RWPE1 (cell line): Measurements from ENCODE around the gene TBCD.
"Not testable (repeated sequence)": the region's sequence is repeated elsewhere in the genome, so short reads cannot be mapped to it uniquely, and the experiment has no call there.

ENCODE experiments used
- CTCF ChIA-PET: fragments of 350-600 bp; sonication (Branson Sonifier 250); formaldehyde crosslinking; extraction: SDS; loops from one replicate; lab custom pipeline; 2021; lab: Yijun Ruan, JAX
- POLR2A ChIA-PET: fragments of 400-600 bp; formaldehyde crosslinking; extraction: SDS; loops from one replicate; lab custom pipeline; 2020; ENCODE audit warnings: antibody characterized with exemption; ENCODE audit not compliant: low non-redundant PET; lab: Yijun Ruan, JAX
- DNase-seq: peaks from one replicate; pipeline ENCODE4 v3.0.0; 2012; ENCODE audit warnings: low spot score
- H3K27ac ChIP-seq: fragments of 450-650 bp; 2 replicates; pipeline ENCODE4 v1.5.1; 2017
- CTCF ChIP-seq: fragments of 450-650 bp; conservative IDR thresholded peaks from 2 replicates; pipeline ENCODE4 v1.5.1; 2017; ENCODE audit warnings: low read depth, mild to moderate bottlenecking

The TBCD gene

GRCh38 chr17:82782657-82783207 is 30.9 kb downstream of the TBCD start:
- POLR2A ChIA-PET, result no interaction called here
- TF ChIP-seq CTCF, result no peak
- no peak for DNase-seq
- CTCF ChIA-PET, result interaction anchor here (0.6 to 0.9 kb wide), 5 partner anchors 28 to 131 kb away, joined by 3 read pairs; no protein-coding TSS in a partner anchor
- H3K27ac ChIP-seq, result peak overlapping the region; percentile 43; the same call in 1 of the 2 replicates

GRCh38 chr17:82783498-82783897 is 31.6 kb downstream of the TBCD start:
- no peak for TF ChIP-seq CTCF
- POLR2A ChIA-PET, result no interaction called here
- peak overlapping the region; percentile 43; the same call in 1 of the 2 replicates for H3K27ac ChIP-seq
- CTCF ChIA-PET, result interaction anchor here (0.6 kb wide), 2 partner anchors 130 to 293 kb away, joined by 3 read pairs; no protein-coding TSS in a partner anchor
- no peak for DNase-seq

GRCh38 chr17:82785581-82785980 is 33.7 kb downstream of the TBCD start:
- CTCF ChIA-PET, result interaction anchor here (2.3 kb wide), 1 partner anchor 90 kb away, joined by 11 read pairs; no protein-coding TSS in a partner anchor
- H3K27ac ChIP-seq, result peak overlapping the region; percentile 91; the same call in 1 of the 2 replicates
- DNase-seq, POLR2A ChIA-PET: not testable (repeated sequence)

GRCh38 chr17:82786427-82786826 is 34.6 kb downstream of the TBCD start:
- no peak for TF ChIP-seq CTCF
- ChIA-PET POLR2A (no interaction called here), CTCF (interaction anchor here (1.4 to 2.3 kb wide), 2 partner anchors 89 to 128 kb away, joined by 8 to 11 read pairs; no protein-coding TSS in a partner anchor)
- DNase-seq, result no peak
- peak overlapping the region; percentile 91 for H3K27ac ChIP-seq

GRCh38 chr17:82787081-82787848 is 35.4 kb downstream of the TBCD start:
- peak overlapping the region; percentile 91 for H3K27ac ChIP-seq
- POLR2A ChIA-PET, result no interaction called here
- TF ChIP-seq CTCF, result no peak
- CTCF ChIA-PET, result interaction anchor here (0.6 to 2.3 kb wide), 6 partner anchors 30 to 377 kb away, joined by 3 to 11 read pairs (median 4); no protein-coding TSS in a partner anchor
- peak; percentile 89 for DNase-seq

GRCh38 chr17:82788206-82789001 is 36.5 kb downstream of the TBCD start:
- ChIA-PET POLR2A (no interaction called here), CTCF (no interaction called here)
- DNase-seq, result no peak
- TF ChIP-seq CTCF, result no peak
- peak overlapping the region; percentile 91; the same call in 1 of the 2 replicates for H3K27ac ChIP-seq
